ENCODE data around the gene MRPL51. TPM values are rescaled to one million over a fixed set of nuclear protein-coding genes. Genes with fewer than 3 reads are reported as not detected.
"Not testable (repeated sequence)": the region's sequence is repeated elsewhere in the genome, so short reads cannot be mapped to it uniquely, and the experiment has no call there.

MRPL51 gene
- total RNA-seq, 1 donor from 2014 or later = 86.4 TPM

- DNase-seq = peak; percentile 92
Observed at GRCh38 chr12:6532051-6532926, 39.2 kb upstream of the MRPL51 start.

- DNase-seq = no peak
Observed at GRCh38 chr12:6530576-6531260, 37.7 kb upstream of the MRPL51 start.

GRCh38 chr12:6529291-6529737 lies 36.3 kb upstream of the MRPL51 start:
- DNase-seq = no peak

GRCh38 chr12:6528539-6529235 lies 35.6 kb upstream of the MRPL51 start:
- no peak for DNase-seq

- no peak for DNase-seq
Observed at GRCh38 chr12:6527711-6528110, 34.6 kb upstream of the MRPL51 start.

GRCh38 chr12:6526766-6527525 lies 33.9 kb upstream of the MRPL51 start:
- no peak for DNase-seq

GRCh38 chr12:6526201-6526600 lies 33.1 kb upstream of the MRPL51 start:
- DNase-seq = no peak

GRCh38 chr12:6524648-6525047 lies 31.6 kb upstream of the MRPL51 start:
- no peak for DNase-seq

GRCh38 chr12:6523708-6524107 lies 30.6 kb upstream of the MRPL51 start:
- DNase-seq = no peak

GRCh38 chr12:6522193-6522592 lies 29.1 kb upstream of the MRPL51 start:
- DNase-seq = no peak

GRCh38 chr12:6520186-6520585 lies 27.1 kb upstream of the MRPL51 start:
- DNase-seq = no peak

GRCh38 chr12:6508087-6508486 lies 15.0 kb upstream of the MRPL51 start:
- DNase-seq = no peak

- DNase-seq = no peak
Observed at GRCh38 chr12:6507102-6507998, 14.3 kb upstream of the MRPL51 start.

- no peak for DNase-seq
Observed at GRCh38 chr12:6500466-6500865, 7.4 kb upstream of the MRPL51 start.

- DNase-seq = peak; percentile 18
Observed at GRCh38 chr12:6497291-6497690, 4.2 kb upstream of the MRPL51 start.

- DNase-seq = no peak
Observed at GRCh38 chr12:6494968-6495367, 1.9 kb upstream of the MRPL51 start.

- DNase-seq = no peak
Observed at GRCh38 chr12:6494258-6494743, 1.2 kb upstream of the MRPL51 start.

GRCh38 chr12:6493497-6494257 lies 615 bp upstream of the MRPL51 start, which contains the start of gene NCAPD2:
TSS of gene NCAPD2 (plus strand) at chr12:6494102. CDS start at chr12:6495099, 997 bp downstream.
- peak; percentile 97 for DNase-seq

- not testable (repeated sequence) for DNase-seq
Observed at GRCh38 chr12:6490673-6491072, 2.4 kb downstream of the MRPL51 start.

GRCh38 chr12:6489449-6489848 lies 3.6 kb downstream of the MRPL51 start:
- DNase-seq = no peak
